ENCODE measurements around the gene ADAP1.

Gene ADAP1

GRCh38 chr7:984361-985126, 30.1 kb upstream of the ADAP1 start:
- Histone ChIP-seq H3K4me3 (replicated peaks; ENCODE audit: insufficient read depth, low read length) (no peak overlapping the region), H3K27ac (replicated peaks) (no peak overlapping the region), H3K27me3 (ENCODE audit: insufficient read depth, poor library complexity, severe bottlenecking) (peaks cover 2% of the 10 kb centered on the region)
- TF ChIP-seq POLR2AphosphoS5 (IDR thresholded peaks at IDR 0.05; ENCODE audit: low read depth): no peak
- no peak for TF ChIP-seq REST (IDR thresholded peaks at IDR 0.05; ENCODE audit: insufficient replicate concordance, low read depth)
- TF ChIP-seq CTCF (IDR thresholded peaks at IDR 0.05; ENCODE audit: insufficient read depth, low read length): no peak
- no peak for TF ChIP-seq SPI1 (IDR thresholded peaks at IDR 0.05; ENCODE audit: borderline replicate concordance, low read depth)
- TF ChIP-seq GABPA (IDR thresholded peaks at IDR 0.05; ENCODE audit: low read depth): no peak
- no peak for DNase-seq (ENCODE audit: low read depth in 1 of 2, low spot score in 1 of 2)

- no peak for TF ChIP-seq POLR2AphosphoS5 (IDR thresholded peaks at IDR 0.05; ENCODE audit: low read depth)
- TF ChIP-seq GABPA (IDR thresholded peaks at IDR 0.05; ENCODE audit: low read depth): no peak
- TF ChIP-seq REST (IDR thresholded peaks at IDR 0.05; ENCODE audit: insufficient replicate concordance, low read depth): no peak
- no peak for TF ChIP-seq SPI1 (IDR thresholded peaks at IDR 0.05; ENCODE audit: borderline replicate concordance, low read depth)
- TF ChIP-seq CTCF (IDR thresholded peaks at IDR 0.05; ENCODE audit: insufficient read depth, low read length): no peak
- no peak overlapping the region for H3K27ac ChIP-seq (replicated peaks)
- no peak for DNase-seq (ENCODE audit: low read depth in 1 of 2, low spot score in 1 of 2)
- H3K4me3 ChIP-seq (replicated peaks; ENCODE audit: insufficient read depth, low read length): no peak overlapping the region
- H3K27me3 ChIP-seq (ENCODE audit: insufficient read depth, poor library complexity, severe bottlenecking): peaks cover 2% of the 10 kb centered on the region
These were observed 29.2 kb upstream of the ADAP1 start for GRCh38 chr7:983616-984071.

GRCh38 chr7:983004-983615, 28.6 kb upstream of the ADAP1 start, which contains the start of gene CYP2W1:
CYP2W1 (plus strand) TSS chr7:983181; CDS start chr7:983212, 31 bp downstream.
- Histone ChIP-seq H3K4me3 (replicated peaks; ENCODE audit: insufficient read depth, low read length) (no peak within 1 kb of the TSS), H3K27ac (replicated peaks) (no peak within 1 kb of the TSS), H3K27me3 (ENCODE audit: insufficient read depth, poor library complexity, severe bottlenecking) (peaks cover 2% of the 10 kb centered on the region)
- no peak for DNase-seq (ENCODE audit: low read depth in 1 of 2, low spot score in 1 of 2)
- no peak for TF ChIP-seq CTCF (IDR thresholded peaks at IDR 0.05; ENCODE audit: insufficient read depth, low read length)
- no peak for TF ChIP-seq GABPA (IDR thresholded peaks at IDR 0.05; ENCODE audit: low read depth)
- TF ChIP-seq SPI1 (IDR thresholded peaks at IDR 0.05; ENCODE audit: borderline replicate concordance, low read depth): no peak
- TF ChIP-seq REST (IDR thresholded peaks at IDR 0.05; ENCODE audit: insufficient replicate concordance, low read depth): no peak
- no peak for TF ChIP-seq POLR2AphosphoS5 (IDR thresholded peaks at IDR 0.05; ENCODE audit: low read depth)
